Measurements from ENCODE around the gene DTX4.

Gene DTX4

DNA sequence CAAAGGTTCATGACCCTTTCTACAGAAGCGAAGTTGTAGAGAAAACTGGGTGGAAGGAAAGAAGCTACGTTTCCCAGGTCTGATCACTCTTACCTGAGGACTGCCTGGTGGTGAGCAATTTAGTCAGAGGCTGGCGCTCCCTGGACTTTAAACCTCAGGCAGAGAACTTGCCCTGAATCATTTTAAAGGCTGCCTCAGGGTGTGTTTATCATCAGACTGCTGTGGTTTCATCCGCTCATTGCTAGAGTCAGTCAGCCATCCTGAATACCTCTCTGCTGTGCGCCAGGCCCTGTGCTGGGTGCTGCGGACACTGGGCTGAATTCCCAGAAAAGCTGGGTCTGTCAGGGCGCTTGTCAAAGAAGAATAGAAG is 2.7 kb downstream of the DTX4 start:
- H3K27me3 ChIP-seq (ENCODE audit: control insufficient read depth, insufficient read depth, low read length): no peaks in the 10 kb centered on the region
- peaks cover 17% of the 10 kb centered on the region for H3K4me1 ChIP-seq (ENCODE audit: control insufficient read depth, low read depth, low read length)
- no peak overlapping the region for H3K27ac ChIP-seq (ENCODE audit: low read length)
- H3K36me3 ChIP-seq (ENCODE audit: control insufficient read depth, low read depth, low read length): peaks cover 3% of the 10 kb centered on the region
- H3K4me3 ChIP-seq (ENCODE audit: low read length): peak overlapping the region; percentile 95
- no peaks in the 10 kb centered on the region for H3K9me3 ChIP-seq (ENCODE audit: control insufficient read depth, low read depth, low read length)
- no peak overlapping the region for H3K9ac ChIP-seq (ENCODE audit: low read length)

DNA sequence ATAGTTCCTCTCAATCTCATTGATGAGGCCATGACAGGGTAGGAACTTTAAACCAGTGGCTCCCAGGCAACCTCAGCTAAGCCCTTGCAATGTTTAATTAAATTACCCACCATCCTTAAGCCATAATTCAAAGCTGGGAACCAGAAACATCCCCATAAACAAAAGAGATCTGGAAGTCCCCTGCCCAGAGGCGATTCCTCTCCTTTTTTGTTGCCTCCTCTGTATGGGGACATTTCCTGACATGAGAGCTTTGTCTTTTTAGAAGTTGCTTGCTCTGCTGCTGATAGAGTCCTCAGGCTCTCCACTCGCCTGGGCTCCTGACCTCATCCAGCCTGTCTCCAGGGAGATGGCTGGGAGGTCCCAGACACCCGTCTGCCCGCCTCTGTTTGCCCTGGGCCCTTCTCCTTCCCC is 3.2 kb downstream of the DTX4 start:
- Histone ChIP-seq H3K9me3 (ENCODE audit: control insufficient read depth, low read depth, low read length) (no peaks in the 10 kb centered on the region), H3K36me3 (ENCODE audit: control insufficient read depth, low read depth, low read length) (peaks cover 3% of the 10 kb centered on the region), H3K4me3 (ENCODE audit: low read length) (peak overlapping the region; percentile 95), H3K9ac (ENCODE audit: low read length) (no peak overlapping the region), H3K27me3 (ENCODE audit: control insufficient read depth, insufficient read depth, low read length) (no peaks in the 10 kb centered on the region), H3K27ac (ENCODE audit: low read length) (no peak overlapping the region), H3K4me1 (ENCODE audit: control insufficient read depth, low read depth, low read length) (peaks cover 17% of the 10 kb centered on the region)

DNA sequence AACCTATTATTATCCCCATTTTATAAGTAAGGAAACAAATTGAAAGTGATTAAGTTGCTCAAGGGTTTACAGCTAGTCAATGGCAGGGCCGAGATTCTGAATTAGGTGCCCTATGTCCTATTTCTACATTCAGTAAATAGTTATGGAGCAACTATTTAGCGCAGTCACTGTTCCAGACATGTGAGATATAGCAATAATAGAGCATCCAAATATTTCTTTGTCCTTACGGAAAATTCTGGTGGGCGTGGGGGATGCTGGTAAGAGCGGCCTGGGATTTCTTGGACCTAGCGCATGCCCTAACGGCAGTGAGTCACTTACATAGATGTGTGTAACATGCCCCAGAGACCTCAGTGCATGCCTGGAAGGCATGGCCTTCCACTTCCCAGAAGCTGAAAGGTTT is 4.4 kb downstream of the DTX4 start:
- peaks cover 17% of the 10 kb centered on the region for H3K4me1 ChIP-seq (ENCODE audit: control insufficient read depth, low read depth, low read length)
- H3K27ac ChIP-seq (ENCODE audit: low read length): no peak overlapping the region
- no peak overlapping the region for H3K9ac ChIP-seq (ENCODE audit: low read length)
- H3K36me3 ChIP-seq (ENCODE audit: control insufficient read depth, low read depth, low read length): peaks cover 3% of the 10 kb centered on the region
- H3K9me3 ChIP-seq (ENCODE audit: control insufficient read depth, low read depth, low read length): no peaks in the 10 kb centered on the region
- H3K4me3 ChIP-seq (ENCODE audit: low read length): no peak overlapping the region
- no peaks in the 10 kb centered on the region for H3K27me3 ChIP-seq (ENCODE audit: control insufficient read depth, insufficient read depth, low read length)

DNA sequence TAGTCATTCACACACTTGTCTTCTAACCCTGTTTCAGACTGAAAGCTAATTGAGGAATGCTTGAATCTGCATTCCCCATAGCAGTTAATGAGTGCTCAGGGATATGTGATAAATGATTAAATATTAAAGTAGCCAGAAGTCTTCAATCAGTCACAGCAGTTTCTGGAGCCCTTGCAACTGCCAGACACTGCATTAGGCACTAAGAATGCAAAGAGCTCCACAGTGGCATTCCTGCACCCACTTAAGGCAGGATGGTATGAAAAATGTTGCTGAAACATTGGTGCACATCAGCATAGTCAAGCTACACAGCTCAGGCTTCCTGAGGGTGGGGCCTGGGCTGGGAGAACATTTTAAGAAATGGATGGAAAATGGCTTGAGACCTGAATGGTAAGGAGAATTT is 6.5 kb downstream of the DTX4 start:
- Histone ChIP-seq H3K36me3 (ENCODE audit: control insufficient read depth, low read depth, low read length) (peaks cover 8% of the 10 kb centered on the region), H3K27ac (ENCODE audit: low read length) (no peak overlapping the region), H3K9me3 (ENCODE audit: control insufficient read depth, low read depth, low read length) (no peaks in the 10 kb centered on the region), H3K27me3 (ENCODE audit: control insufficient read depth, insufficient read depth, low read length) (no peaks in the 10 kb centered on the region), H3K9ac (ENCODE audit: low read length) (no peak overlapping the region), H3K4me3 (ENCODE audit: low read length) (no peak overlapping the region), H3K4me1 (ENCODE audit: control insufficient read depth, low read depth, low read length) (peaks cover 17% of the 10 kb centered on the region)

DNA sequence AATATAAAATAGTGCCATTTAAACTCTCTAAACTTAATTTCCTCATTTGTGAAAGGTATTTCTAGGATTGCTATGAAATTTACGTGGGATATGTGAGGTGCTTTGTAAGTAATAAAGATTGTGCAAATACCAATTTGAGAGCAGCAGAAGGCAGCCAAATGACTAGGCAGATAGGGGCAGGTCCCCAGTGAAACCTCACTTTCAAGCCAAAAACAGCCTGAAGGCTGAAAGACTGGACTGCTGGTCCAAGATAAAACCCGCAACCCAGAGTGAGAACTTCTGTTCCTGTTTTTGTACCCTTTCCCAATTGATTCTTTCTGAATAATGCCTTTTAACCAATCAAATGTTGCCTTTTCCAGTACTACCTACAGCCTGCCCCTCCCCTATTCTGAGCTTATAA is 7.2 kb downstream of the DTX4 start:
- H3K9me3 ChIP-seq (ENCODE audit: control insufficient read depth, low read depth, low read length): no peaks in the 10 kb centered on the region
- H3K9ac ChIP-seq (ENCODE audit: low read length): no peak overlapping the region
- H3K27ac ChIP-seq (ENCODE audit: low read length): no peak overlapping the region
- H3K27me3 ChIP-seq (ENCODE audit: control insufficient read depth, insufficient read depth, low read length): no peaks in the 10 kb centered on the region
- peaks cover 17% of the 10 kb centered on the region for H3K4me1 ChIP-seq (ENCODE audit: control insufficient read depth, low read depth, low read length)
- peaks cover 14% of the 10 kb centered on the region for H3K36me3 ChIP-seq (ENCODE audit: control insufficient read depth, low read depth, low read length)
- no peak overlapping the region for H3K4me3 ChIP-seq (ENCODE audit: low read length)

DNA sequence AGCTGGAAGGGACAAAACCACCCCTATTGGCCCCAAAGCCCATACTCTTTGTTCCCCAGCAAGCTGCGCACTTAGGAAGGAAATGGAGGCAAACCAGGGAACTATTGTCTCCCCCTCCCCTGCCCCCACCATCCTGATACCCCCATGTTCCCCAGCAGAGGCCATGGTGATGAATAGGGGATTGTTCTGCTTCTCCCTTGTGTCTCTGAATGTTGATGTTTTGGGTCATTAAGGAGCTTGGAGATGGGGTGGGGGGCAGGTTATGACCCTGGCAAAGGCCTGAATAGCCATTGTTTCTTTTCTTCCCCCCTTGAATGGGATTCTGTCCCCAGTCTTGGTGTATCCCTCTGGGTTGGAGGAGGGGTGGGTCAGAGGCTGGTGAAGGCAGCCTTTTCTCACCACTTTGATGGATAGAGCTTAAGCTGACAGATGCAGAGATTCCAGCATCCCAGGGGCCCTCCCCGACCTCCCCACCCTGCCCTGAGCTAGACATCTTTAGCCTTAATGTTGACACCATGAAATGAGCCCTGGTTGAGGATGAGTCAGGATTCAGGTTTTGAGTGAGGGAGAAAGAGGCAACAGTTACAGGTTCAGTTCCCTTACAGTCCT is 8.3 kb downstream of the DTX4 start:
- no peaks in the 10 kb centered on the region for H3K9me3 ChIP-seq (ENCODE audit: control insufficient read depth, low read depth, low read length)
- no peak overlapping the region for H3K9ac ChIP-seq (ENCODE audit: low read length)
- H3K4me3 ChIP-seq (ENCODE audit: low read length): no peak overlapping the region
- peaks cover 15% of the 10 kb centered on the region for H3K4me1 ChIP-seq (ENCODE audit: control insufficient read depth, low read depth, low read length)
- H3K27me3 ChIP-seq (ENCODE audit: control insufficient read depth, insufficient read depth, low read length): no peaks in the 10 kb centered on the region
- H3K36me3 ChIP-seq (ENCODE audit: control insufficient read depth, low read depth, low read length): peaks cover 17% of the 10 kb centered on the region
- no peak overlapping the region for H3K27ac ChIP-seq (ENCODE audit: low read length)

DNA sequence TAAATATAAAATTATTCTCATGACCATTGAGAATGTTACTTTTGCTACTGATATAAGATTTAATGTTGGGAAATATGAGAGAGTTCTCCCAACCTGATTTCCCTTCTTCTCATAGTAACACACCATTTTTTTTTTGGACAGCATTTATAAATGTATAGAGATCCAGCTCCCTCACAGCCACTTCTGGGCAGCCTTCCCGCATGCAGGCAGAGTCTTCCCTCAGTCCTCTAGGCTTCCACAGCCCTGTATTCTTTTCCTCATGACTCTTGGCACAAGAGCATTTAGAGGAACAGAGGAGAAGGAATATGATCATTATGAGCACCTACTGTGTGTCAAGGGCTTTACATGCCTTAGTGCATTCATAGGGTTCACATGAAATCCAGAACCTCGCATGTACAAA is 9.0 kb downstream of the DTX4 start:
- Histone ChIP-seq H3K4me1 (ENCODE audit: control insufficient read depth, low read depth, low read length) (peaks cover 19% of the 10 kb centered on the region), H3K4me3 (ENCODE audit: low read length) (no peak overlapping the region), H3K36me3 (ENCODE audit: control insufficient read depth, low read depth, low read length) (peaks cover 17% of the 10 kb centered on the region), H3K27me3 (ENCODE audit: control insufficient read depth, insufficient read depth, low read length) (no peaks in the 10 kb centered on the region), H3K9me3 (ENCODE audit: control insufficient read depth, low read depth, low read length) (no peaks in the 10 kb centered on the region), H3K9ac (ENCODE audit: low read length) (no peak overlapping the region), H3K27ac (ENCODE audit: low read length) (no peak overlapping the region)

DNA sequence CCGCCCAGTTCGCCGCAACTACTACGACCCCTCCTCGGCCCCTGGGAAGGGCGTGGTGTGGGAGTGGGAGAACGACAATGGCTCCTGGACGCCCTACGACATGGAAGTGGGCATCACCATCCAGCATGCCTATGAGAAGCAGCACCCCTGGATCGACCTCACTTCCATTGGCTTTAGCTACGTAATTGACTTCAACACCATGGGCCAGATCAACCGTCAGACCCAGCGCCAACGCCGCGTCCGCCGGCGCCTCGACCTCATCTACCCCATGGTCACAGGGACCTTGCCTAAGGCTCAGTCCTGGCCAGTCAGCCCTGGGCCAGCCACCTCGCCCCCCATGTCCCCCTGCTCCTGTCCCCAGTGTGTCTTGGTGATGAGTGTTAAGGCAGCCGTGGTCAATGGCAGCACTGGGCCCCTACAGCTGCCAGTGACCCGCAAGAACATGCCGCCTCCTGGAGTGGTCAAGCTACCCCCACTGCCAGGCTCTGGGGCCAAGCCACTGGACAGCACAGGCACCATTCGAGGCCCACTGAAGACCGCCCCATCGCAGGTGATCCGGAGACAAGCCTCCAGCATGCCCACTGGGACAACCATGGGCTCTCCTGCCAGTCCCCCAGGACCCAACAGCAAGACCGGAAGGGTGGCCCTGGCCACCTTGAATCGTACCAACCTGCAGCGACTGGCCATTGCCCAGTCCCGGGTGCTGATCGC is 10.0 kb downstream of the DTX4 start:
- Histone ChIP-seq H3K4me3 (ENCODE audit: low read length) (no peak overlapping the region), H3K27ac (ENCODE audit: low read length) (no peak overlapping the region), H3K4me1 (ENCODE audit: control insufficient read depth, low read depth, low read length) (peaks cover 19% of the 10 kb centered on the region), H3K27me3 (ENCODE audit: control insufficient read depth, insufficient read depth, low read length) (no peaks in the 10 kb centered on the region), H3K9me3 (ENCODE audit: control insufficient read depth, low read depth, low read length) (no peaks in the 10 kb centered on the region), H3K36me3 (ENCODE audit: control insufficient read depth, low read depth, low read length) (peaks cover 17% of the 10 kb centered on the region), H3K9ac (ENCODE audit: low read length) (no peak overlapping the region)

DNA sequence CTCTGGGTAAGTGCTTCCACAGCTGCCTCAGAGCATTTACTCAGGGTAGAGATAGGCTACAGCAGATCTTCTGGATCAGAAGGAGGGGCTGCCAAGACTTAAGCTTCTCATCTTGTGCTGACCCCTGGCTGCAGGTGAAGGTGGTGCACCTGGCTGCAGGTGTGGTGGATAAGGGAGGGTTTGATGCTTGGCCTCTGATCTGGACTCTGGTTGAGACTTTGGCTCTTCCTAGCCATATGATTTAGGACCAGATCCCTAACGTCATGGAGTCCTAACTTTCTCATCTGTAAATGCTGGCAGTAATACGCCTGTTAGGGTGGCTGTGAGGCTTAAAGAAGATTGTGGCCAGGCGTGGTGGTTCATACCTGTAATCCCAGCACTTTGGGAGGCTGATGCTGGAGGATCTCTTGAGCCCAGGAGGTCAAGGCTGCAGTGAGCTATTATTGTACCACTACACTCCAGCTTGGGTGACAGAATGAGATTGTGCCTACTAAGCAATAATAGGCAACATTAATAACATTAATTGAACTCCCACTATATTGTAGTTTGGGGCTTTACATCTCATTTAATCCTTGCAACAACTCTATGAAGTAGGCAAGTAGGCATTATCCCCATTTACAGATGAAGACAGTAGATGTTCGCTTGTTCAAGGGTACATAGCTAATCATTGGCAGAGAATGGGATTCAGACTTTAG is 10.7 kb downstream of the DTX4 start:
- Histone ChIP-seq H3K27me3 (ENCODE audit: control insufficient read depth, insufficient read depth, low read length) (no peaks in the 10 kb centered on the region), H3K27ac (ENCODE audit: low read length) (no peak overlapping the region), H3K36me3 (ENCODE audit: control insufficient read depth, low read depth, low read length) (peaks cover 17% of the 10 kb centered on the region), H3K4me3 (ENCODE audit: low read length) (no peak overlapping the region), H3K9ac (ENCODE audit: low read length) (no peak overlapping the region), H3K4me1 (ENCODE audit: control insufficient read depth, low read depth, low read length) (peaks cover 13% of the 10 kb centered on the region), H3K9me3 (ENCODE audit: control insufficient read depth, low read depth, low read length) (no peaks in the 10 kb centered on the region)

DNA sequence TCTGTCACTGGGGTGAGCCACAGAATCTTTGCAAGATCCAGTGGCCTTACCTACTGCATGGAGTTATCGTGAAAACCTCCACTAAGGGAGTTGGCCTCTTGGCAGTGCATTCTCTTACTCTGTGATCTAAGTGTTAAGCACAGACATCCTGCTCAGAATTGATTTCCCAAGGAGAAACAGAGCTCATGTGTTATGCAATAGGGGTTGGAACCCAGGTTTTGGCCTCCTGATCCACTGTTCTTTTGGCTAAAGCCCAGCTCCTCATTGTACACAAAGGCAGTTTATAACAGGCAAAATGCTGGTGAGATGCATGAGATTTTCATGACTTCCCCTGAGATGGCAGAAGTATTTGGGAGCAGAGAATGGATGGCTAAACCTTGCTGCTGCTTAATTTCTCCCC is 11.8 kb downstream of the DTX4 start:
- Histone ChIP-seq H3K36me3 (ENCODE audit: control insufficient read depth, low read depth, low read length) (peaks cover 13% of the 10 kb centered on the region), H3K9me3 (ENCODE audit: control insufficient read depth, low read depth, low read length) (no peaks in the 10 kb centered on the region), H3K27ac (ENCODE audit: low read length) (no peak overlapping the region), H3K4me1 (ENCODE audit: control insufficient read depth, low read depth, low read length) (peaks cover 10% of the 10 kb centered on the region), H3K27me3 (ENCODE audit: control insufficient read depth, insufficient read depth, low read length) (no peaks in the 10 kb centered on the region), H3K4me3 (ENCODE audit: low read length) (no peak overlapping the region), H3K9ac (ENCODE audit: low read length) (no peak overlapping the region)

DNA sequence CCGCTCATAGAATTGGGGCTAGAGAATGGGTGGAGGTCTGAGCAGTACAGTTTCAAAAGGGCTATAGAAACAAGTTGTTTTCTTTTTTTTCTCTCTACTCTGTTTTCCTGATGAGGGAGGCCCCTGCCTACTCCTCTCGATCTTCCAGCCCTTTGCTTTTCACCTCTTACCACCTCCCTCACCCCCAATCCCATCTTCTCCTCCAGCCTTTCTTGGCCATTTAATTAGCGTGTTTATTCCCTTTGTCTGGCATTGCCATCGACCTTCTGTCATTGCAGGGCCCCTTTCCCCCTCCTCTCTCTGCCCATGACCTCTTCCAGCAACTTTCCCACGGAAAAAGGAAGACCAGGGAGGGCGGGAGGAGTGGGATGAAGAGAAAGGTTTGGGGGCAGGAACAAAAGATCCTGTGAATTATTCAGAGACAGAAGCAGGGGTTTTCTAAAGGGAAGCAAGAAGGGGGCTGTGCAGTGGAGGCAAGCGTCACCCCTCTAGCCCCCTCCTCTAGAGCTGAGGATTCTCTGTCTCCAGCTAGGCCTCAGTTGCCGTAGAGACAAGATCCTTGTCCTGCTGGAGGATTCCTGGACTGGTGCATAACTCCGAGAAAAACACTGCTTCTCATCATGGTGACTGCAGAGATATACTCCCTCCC is 12.9 kb downstream of the DTX4 start:
- H3K36me3 ChIP-seq (ENCODE audit: control insufficient read depth, low read depth, low read length): peaks cover 17% of the 10 kb centered on the region
- no peak overlapping the region for H3K4me3 ChIP-seq (ENCODE audit: low read length)
- H3K9me3 ChIP-seq (ENCODE audit: control insufficient read depth, low read depth, low read length): no peaks in the 10 kb centered on the region
- H3K4me1 ChIP-seq (ENCODE audit: control insufficient read depth, low read depth, low read length): peaks cover 10% of the 10 kb centered on the region
- no peak overlapping the region for H3K9ac ChIP-seq (ENCODE audit: low read length)
- H3K27me3 ChIP-seq (ENCODE audit: control insufficient read depth, insufficient read depth, low read length): no peaks in the 10 kb centered on the region
- H3K27ac ChIP-seq (ENCODE audit: low read length): no peak overlapping the region

Data from iPS-18a (cell line).